Measurements from ENCODE around the gene PTGES2.

PTGES2 gene

DNA sequence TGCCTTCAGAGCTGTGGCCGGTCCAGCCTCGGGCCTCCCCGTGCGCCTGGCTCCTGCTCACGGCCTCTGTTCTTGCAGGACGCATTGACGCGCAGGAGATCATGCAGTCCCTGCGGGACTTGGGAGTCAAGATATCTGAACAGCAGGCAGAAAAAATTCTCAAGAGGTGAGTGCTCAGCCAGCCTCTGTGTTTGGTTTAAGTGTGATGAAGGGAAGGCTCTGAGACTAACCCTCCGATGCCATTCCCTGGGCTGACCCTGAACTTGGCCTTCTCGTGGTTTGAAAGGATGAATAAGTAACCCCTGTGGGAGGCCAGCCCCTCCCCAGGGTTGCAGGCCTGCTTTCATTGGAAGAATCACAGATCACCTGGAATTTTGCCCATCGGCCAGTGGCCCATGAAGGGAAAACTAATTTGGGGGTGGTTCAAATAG, 26.3 kb downstream of the PTGES2 start:
- TF ChIP-seq, protein P1, sequence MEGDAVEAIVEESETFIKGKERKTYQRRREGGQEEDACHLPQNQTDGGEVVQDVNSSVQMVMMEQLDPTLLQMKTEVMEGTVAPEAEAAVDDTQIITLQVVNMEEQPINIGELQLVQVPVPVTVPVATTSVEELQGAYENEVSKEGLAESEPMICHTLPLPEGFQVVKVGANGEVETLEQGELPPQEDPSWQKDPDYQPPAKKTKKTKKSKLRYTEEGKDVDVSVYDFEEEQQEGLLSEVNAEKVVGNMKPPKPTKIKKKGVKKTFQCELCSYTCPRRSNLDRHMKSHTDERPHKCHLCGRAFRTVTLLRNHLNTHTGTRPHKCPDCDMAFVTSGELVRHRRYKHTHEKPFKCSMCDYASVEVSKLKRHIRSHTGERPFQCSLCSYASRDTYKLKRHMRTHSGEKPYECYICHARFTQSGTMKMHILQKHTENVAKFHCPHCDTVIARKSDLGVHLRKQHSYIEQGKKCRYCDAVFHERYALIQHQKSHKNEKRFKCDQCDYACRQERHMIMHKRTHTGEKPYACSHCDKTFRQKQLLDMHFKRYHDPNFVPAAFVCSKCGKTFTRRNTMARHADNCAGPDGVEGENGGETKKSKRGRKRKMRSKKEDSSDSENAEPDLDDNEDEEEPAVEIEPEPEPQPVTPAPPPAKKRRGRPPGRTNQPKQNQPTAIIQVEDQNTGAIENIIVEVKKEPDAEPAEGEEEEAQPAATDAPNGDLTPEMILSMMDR (IDR thresholded peaks at IDR 0.05; ENCODE audit: low read depth, low read length) = no peak
- no peak for DNase-seq (ENCODE audit: low read depth, low spot score)
- in situ Hi-C loops (cut with HindIII; ENCODE audit: low sequenced_read_pairs) = no loop called here
- no peak overlapping the region for H3K4me3 ChIP-seq (ENCODE audit: low read depth, low read length)

GRCh38 chr9:128100581-128100980, 26.9 kb downstream of the PTGES2 start:
- in situ Hi-C loops (cut with HindIII; ENCODE audit: low sequenced_read_pairs) = no loop called here
- DNase-seq (ENCODE audit: low read depth, low spot score) = no peak
- no peak overlapping the region for H3K4me3 ChIP-seq (ENCODE audit: low read depth, low read length)
- TF ChIP-seq, protein P1 (IDR thresholded peaks at IDR 0.05; ENCODE audit: low read depth, low read length) = no peak

- peak overlapping the region; percentile 45 for H3K4me3 ChIP-seq (ENCODE audit: low read depth, low read length)
- DNase-seq (ENCODE audit: low read depth, low spot score) = no peak
- TF ChIP-seq, protein P1 (IDR thresholded peaks at IDR 0.05; ENCODE audit: low read depth, low read length) = no peak
- in situ Hi-C loops (cut with HindIII; ENCODE audit: low sequenced_read_pairs) = no loop called here
Measured at GRCh38 chr9:128099932-128100491, 27.5 kb downstream of the PTGES2 start.

GRCh38 chr9:128099231-128099931, 28.1 kb downstream of the PTGES2 start:
- peak overlapping the region; percentile 45 for H3K4me3 ChIP-seq (ENCODE audit: low read depth, low read length)
- in situ Hi-C loops (cut with HindIII; ENCODE audit: low sequenced_read_pairs) = no loop called here
- TF ChIP-seq, protein P1 (IDR thresholded peaks at IDR 0.05; ENCODE audit: low read depth, low read length) = no peak
- DNase-seq (ENCODE audit: low read depth, low spot score) = no peak

DNA sequence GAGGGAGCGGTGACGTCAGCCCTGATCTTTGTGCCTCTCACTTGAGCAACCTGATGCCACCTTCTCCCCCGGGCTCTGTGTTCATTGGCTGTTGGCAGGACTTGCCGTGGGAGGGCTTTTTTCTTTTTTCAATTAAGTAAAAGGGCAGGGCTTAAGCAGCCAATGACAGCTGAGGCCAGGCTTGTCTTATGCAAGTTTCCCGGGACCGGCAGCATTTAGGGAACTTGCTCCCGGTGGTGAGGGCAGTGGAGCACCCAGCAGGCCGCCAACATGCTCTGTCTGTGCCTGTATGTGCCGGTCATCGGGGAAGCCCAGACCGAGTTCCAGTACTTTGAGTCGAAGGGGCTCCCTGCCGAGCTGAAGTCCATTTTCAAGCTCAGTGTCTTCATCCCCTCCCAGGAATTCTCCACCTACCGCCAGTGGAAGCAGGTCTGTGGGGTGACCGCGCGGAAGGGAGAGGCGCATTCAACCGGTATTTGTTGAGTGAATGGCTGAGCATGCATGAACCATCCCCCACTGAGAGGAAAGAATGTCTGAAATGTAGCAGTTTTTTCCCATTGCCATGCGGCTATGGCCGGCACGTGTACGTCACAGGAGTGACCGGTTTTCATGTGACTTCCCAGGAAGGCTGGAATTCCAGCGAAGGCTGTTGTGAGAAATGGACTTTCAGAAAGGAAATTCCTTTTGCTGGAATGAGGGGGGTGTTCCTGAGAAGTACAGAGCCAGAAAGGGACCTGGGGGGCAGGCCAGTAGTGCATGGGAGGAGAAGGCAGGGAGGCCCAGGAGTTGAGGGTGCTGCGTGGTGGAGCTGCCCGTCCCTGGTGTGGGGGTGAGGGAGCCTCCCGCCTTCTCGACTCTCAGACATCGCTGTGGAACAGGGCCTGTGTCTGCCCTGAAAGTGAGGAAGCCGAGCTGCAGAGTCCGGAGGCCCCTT, 29.0 kb downstream of the PTGES2 start:
- in situ Hi-C loops (cut with HindIII; ENCODE audit: low sequenced_read_pairs) = no loop called here
- peak; percentile 98 for DNase-seq (ENCODE audit: low read depth, low spot score)
- TF ChIP-seq, protein P1 (IDR thresholded peaks at IDR 0.05; ENCODE audit: low read depth, low read length) = no peak
- peak overlapping the region; percentile 45 for H3K4me3 ChIP-seq (ENCODE audit: low read depth, low read length)

DNA sequence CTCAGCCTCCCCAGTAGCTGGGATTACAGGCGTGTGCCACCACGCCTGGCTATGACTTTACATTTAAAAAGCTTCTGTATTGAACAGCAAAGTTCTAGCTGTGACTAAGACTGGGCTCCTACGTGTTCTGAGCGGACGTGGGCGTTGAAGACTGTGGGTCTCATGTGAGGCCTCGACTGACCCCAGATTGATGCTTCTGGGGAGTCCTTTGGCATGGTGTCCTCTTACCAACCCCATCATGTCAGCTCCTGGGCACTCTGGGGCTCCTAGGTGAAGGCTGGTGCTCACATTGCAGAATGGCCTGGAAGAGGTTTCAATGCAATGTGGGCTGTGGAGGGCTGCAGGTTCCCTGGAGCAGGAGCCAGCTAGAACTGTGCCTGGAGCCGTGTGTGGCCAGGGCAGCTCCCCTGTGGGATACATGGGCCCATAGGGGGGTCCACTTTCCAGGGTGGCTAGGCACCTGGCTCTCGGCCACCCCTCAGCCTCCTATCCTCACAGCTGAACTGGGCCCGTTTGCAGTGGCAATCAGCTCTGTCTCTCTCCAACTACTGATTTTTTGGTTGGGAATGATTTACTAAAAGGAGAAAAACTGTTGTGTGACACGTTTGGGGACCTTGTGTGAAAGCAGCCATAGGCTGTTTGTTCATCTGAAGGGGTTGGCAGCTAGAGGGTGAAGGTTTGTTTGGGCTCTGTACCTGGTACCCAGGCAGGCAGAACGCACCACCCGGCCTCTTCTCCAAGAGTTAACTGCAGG, 29.8 kb downstream of the PTGES2 start:
- DNase-seq (ENCODE audit: low read depth, low spot score) = no peak
- H3K4me3 ChIP-seq (ENCODE audit: low read depth, low read length) = no peak overlapping the region
- in situ Hi-C loops (cut with HindIII; ENCODE audit: low sequenced_read_pairs) = no loop called here
- TF ChIP-seq, protein P1 (IDR thresholded peaks at IDR 0.05; ENCODE audit: low read depth, low read length) = no peak

Measured in astrocyte of the spinal cord (primary cell).